ENCODE results near the gene GREB1.

Gene GREB1

DNA sequence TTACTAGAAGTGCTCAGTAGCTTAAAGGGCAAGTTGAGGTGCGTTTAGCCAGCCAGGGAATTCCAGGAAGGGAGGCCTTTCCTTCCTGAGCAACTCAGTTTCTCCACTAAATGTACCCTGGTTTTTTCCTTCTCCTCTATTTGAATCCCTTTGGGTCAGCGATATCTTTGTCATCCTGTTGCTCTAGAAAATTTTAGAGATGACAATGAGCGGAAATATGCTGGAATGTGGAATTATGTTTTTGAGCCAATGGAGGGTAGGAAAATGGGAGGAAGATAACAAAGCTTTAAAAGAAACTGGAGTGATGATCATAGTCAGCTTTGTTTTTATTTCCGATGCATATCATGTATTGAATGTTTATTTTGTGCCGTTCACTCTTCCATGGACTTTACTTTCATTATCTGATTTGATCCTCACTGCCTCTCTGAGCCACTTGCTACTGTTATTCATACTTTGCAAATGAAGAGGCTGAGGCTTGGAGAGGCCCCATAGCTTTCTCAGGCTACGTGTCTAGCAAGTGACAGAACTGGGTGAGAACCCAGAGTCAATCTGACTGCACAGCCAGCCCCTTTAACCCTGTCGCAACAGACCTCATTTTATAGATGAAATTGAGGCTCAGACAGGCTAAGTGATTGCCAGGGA, 68.8 kb downstream of the GREB1 start:
- no peak for DNase-seq (ENCODE audit: low spot score)

DNA sequence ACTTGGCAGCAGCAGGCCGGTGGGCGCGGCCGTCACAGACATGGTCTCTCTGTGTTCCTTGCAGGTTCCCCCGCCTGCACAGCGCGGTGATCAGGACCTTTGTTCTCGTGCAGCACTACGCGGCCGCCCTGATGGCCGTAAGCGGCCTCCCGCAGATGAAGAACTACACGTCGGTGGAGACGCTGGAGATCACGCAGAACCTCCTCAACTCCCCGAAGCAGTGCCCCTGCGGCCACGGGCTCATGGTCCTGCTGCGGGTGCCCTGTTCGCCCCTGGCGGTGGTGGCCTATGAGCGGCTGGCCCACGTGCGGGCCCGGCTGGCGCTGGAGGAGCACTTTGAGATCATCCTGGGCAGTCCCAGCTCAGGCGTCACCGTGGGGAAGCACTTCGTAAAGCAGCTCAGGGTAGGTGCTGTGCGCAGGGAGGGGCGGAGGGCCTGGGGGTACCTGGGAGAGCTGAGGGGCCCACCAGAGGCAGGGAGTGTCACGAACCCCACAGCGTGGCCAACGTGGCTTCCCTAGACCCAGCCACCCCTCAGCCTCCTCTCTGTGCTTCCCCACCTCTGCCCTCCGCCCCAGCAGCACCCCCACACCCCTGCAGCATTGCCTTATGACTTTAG, 76.9 kb downstream of the GREB1 start:
- no peak for DNase-seq (ENCODE audit: low spot score)

DNA sequence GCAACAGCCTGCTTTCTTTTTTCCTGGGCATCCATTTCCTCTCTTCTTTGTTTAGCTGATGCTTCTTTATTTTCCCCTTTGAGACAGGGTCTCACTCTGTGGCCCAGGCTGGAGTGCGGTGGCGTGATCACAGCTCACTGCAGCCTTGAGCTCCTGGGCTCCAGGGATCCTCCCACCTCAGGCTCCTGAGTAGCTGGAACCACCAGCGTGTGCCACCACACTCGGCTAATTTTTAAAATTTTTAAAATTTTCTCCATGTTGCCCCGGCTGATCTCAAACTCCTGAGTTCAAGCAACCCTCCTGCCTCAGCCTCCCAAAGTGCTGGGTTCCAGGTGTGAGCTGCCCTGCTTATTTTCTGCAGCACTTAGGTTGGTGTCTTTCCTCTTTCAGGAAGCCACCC, 77.4 kb downstream of the GREB1 start:
- DNase-seq (ENCODE audit: low spot score), result no peak

DNA sequence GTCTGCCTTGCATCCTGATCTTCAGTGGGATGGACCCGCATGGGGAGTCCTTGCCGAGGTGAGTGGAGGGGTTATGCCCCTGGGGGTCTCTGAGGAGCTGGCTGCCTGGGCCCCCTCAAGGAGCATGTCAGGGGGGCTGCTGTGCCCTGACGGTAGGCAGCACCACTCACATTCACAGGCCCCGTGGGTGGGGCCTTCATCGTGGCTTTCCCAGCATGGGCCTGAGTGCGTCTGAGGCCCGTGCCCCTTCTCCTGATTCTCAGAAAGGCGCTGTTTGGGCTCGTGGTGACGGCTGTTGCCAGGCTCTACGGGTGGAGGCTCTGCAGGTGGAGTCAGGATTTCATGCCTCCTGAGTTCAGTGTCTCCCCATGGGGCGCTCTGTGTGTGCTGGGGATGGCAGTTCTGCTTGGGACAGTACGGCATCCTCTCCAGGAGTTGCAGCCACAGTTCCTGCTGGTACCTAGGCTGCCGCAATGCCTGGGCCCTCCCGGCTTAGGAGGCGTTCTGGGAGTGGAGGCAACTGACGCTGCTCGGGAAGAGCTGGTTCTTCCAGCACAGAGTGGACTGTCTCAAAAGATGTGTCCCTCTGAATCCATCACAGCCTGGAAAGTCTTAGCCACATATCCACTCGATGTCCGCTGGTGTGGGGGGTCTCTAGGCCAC, 78.8 kb downstream of the GREB1 start:
- DNase-seq (ENCODE audit: low spot score), result no peak

DNA sequence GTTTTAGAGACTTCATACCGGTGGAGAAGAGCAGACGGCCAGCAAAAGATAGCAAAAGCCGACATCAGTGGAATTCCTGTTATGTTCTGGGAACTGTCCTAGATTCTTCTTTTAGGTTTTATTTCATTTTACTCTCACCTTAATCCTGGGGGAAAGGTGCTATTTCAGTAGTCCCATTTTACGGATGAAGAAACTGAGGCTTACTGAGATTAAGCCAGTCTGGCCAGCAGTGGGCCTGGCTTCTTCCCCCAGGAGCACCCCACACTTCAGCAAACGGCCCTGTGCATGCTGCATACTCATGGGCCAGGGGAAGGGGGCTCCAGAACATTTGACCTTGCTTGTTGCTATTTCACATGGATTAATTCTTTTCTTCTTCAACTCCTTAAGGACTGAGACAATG, 79.5 kb downstream of the GREB1 start:
- no peak for DNase-seq (ENCODE audit: low spot score)

DNA sequence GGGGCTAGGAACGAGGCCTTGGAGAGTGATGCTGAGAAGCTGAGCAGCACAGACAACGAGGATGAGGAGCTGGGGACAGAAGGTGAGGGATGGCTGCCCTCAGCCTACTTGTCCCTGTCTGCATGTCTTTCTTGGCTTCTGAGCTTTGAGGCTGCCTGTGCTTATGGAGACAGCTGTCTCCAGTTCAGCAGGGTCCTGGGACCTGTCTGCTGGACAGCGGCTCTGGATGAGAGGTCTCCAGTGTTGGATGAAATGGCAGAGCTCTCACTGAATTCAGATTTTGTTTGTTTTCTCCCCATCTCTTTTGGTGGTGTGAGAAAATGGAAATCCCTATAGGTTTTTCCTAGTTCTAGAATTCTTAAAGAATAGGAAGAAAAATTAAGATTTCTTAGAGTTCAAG, 81.4 kb downstream of the GREB1 start:
- DNase-seq (ENCODE audit: low spot score), result no peak

DNA sequence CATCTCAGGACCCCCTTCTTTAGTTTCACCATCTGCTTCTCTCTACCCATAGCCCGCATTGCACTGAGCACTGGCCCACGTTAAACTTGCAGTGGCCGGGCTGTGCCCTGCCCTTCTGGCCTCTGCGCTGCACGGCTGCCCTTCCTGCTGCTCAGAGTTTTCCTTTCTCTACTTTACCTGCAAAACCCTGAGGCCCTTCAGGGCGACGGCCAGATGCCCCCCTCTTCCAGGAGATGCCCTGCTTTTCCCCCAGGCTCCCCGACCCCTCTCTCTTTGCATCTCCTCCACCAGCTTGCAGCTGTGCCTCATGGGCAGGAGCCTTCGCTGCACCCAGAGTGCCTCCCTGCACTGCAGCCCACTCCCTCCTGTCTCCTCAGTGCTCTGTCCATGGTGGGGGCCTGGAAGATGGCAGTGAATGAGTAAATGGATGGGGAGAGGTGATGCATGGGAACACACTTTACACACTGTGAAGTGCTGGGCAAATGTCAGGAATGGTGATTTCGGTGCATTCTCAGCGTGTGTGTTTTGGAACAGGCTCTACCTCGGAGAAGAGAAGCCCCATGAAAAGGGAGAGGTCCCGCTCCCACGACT, 82.3 kb downstream of the GREB1 start:
- DNase-seq (ENCODE audit: low spot score), result no peak

DNA sequence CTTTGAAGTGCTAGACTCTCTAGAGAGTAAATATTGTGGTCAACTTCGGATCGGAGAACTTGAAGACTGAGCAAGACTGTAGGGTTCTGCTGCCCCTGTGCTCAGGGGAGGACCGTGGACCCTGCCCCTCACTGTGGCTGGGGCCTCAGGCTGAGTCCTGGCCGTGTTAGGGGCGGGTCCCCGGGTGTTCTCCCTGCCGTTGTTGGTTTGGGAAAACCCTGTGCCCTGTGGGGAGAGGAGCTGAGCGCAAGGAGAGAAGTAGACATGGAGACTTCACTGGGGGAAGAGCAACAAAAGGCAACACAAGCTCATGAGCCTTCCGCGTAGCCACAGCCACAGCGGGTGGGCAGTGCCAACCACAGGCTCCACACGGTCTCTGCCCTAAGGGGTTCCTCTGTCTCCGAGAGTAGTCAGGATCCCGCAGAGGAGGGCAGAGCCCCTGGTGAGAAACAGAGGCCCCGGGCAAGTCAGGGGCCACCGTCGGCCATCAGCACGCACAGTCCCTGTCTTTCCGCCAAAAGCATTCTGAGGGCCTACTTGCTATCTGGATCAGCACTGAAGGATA, 83.1 kb downstream of the GREB1 start:
- DNase-seq (ENCODE audit: low spot score), result no peak

DNA sequence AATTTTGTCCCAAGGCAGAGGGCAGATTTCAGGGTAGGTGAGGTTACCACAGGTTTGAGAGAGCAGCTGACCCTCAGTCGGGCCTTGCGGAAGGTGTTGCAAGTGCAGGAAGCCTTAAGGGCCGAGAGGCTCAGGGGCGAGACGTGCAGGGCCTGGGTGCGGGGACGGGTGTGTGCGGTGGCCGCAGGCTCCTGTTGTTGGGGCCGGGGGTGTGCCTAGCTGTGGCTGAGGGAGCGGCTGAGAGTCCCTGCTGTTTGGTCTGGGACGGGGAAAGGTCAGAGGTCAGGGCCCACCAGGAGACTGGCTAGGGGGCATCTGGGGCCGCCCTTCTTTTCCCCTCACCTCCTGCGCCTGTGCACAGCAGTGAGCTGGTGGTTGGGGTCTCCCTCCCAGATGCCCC, 83.7 kb downstream of the GREB1 start:
- DNase-seq (ENCODE audit: low spot score), result no peak

DNA sequence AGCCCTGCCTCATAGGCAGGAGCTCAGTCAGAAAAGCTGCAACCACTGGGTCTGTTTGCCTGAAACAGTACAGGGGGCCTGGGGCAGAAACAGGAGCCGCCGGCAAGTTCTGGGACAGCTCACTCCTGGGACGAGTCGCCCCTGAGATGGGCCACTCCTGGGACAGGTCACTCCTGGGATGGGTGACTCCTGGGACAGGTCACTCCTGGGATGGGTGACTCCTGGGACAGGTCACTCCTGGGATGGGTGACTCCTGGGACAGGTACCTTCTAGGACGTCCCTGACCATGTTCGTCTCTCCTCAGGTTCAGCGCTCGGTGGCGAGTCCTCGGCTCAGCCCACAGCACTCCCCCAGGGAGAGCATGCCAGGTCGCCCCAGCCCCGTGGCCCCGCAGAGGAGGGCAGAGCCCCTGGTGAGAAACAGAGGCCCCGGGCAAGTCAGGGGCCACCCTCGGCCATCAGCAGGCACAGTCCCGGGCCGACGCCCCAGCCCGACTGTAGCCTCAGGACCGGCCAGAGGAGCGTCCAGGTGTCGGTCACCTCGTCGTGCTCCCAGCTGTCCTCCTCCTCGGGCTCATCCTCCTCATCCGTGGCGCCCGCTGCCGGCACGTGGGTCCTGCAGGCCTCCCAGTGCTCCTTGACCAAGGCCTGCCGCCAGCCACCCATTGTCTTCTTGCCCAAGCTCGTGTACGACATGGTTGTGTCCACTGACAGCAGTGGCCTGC, 84.3 kb downstream of the GREB1 start:
- no peak for DNase-seq (ENCODE audit: low spot score)

DNA sequence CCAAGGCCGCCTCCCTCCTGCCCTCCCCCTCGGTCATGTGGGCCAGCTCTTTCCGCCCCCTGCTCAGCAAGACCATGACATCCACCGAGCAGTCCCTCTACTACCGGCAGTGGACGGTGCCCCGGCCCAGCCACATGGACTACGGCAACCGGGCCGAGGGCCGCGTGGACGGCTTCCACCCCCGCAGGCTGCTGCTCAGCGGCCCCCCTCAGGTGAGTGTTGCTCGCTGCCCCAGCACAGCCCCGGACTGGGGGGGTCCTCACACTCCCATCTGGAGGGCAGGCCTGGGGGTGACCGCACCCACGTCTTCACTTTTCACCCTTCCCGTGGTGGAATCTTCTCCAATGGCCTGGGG, 84.8 kb downstream of the GREB1 start:
- DNase-seq (ENCODE audit: low spot score), result no peak

DNA sequence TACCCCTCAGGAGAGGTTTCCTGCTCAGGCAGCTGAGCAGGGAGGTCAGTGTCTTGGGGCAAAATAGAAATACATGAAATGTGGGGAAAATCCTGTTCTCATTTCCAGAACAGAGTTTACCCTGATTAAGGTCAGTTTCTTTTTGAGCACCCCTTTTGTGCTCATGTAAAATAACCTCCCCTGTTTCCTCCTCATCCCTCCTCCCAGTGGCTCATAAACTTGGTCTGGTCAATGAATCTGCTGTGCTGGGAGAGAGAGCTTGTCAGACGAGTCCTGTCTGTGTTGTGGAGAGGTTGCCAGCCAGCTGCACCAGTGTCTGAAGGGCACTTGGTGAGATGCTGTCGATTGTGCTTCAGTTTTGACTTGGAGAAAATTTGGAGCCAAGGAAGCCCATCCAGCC, 87.6 kb downstream of the GREB1 start:
- DNase-seq (ENCODE audit: low spot score), result no peak

DNA sequence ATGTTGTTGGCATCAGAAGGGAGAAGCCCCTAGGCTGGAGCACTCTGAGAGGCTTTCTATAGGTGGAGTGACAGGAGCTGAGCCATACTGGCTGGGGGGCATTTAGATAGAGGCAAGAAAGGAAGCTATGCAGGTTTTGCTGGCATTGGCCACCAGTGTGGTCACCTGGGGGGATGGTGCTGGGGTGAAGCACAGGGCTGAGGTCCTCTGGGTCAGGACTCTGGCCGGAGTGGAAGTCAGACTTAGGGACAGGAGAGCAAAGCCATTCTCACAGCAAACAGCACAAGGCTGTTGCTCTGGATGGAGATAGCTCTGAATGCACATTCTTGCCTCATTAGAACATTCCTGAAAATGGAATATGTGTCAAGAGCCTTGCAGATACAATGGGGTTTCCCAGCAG, 88.8 kb downstream of the GREB1 start:
- no peak for DNase-seq (ENCODE audit: low spot score)

DNA sequence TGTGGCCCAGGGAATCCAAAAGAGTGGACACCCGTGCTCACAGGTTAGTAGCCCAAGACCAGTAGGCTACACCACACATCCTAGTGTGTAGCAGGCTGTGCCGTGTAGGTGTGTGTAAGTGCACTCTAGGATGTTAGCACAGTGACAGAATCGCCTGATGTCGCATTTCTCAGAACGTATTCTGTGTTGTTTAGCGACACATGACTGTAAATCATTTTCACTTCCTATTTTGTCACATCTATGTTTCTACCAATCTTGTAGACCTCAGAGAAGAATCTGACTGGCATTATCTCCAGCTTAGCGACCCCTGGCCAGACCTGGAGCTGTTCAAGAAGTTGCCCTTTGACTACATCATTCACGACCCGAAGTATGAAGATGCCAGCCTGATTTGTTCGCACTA, 91.0 kb downstream of the GREB1 start:
- DNase-seq (ENCODE audit: low spot score), result no peak

DNA sequence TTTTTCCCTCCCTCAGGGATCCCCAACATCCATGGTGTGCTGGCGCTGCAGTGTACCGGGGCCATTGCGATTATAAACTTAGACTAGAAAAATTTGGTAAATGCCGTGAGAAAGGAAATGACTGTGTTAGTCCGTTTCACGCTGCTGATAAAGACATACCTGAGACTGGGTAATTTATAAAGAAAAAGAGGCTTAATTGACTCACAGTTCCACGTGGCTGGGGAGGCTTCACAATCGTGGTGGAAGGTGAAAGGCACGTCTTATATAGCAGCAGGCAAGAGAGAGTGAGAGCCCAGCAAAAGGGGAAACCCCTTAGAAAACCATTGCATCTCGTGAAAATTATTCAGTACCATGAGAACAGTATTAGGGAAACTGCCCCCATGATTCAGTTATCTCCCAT, 91.8 kb downstream of the GREB1 start:
- no peak for DNase-seq (ENCODE audit: low spot score)

DNA sequence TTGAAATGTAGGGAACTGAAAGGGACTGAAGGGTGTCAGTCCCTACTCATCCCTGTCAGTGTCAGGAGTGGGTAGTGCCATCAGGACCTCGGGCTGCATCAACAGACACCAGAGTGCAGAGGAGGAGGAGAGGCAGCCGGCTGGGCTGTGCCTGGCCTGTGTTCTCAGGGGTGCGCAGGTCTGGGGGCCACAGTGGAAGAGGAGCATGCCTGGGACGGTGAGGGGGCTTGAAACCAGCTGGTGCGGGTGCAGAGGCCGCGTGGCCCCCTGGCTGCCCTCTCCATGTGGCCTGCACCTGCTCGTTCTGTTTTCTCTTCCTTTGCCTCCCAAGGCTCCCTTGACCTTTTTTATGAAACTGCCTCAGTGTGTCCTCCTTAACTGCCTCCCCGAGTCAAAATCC, 94.8 kb downstream of the GREB1 start:
- DNase-seq (ENCODE audit: low spot score), result no peak

DNA sequence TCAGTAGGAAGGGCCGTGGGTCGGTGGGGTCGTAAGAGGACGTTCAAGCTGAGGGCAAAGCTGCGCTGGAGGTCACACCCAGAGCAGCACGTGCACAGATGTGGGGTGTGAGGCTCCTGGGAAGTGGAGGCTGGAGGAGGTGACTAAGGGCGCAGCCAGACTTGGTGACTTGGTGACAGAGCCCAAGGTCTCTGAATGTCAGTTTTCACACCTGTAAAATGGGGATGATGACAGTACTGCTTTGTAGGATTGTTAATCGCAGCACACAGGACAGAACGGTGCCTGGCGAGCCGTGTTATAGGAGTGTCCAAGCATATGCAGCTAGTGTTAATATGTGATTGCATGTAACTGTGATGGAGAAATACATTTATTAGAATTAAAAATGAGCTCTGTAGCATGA, 95.4 kb downstream of the GREB1 start:
- DNase-seq (ENCODE audit: low spot score), result no peak

DNA sequence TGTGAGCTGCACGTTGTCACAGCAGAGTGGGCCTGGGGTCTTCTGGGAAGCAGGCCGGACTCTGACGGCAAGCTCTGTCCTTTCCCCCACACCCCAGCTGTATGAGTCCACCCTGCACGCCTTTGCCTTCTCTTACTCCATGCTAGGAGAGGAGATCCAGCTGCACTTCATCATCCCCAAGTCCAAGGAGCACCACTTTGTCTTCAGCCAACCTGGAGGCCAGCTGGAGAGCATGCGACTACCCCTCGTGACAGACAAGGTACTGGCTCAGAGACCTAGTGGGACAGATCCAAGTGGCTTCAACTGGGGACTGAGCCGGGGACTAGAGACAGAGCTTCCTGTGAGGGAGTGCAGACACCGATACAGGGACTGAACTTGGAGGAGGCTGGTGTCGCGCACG, 96.0 kb downstream of the GREB1 start:
- no peak for DNase-seq (ENCODE audit: low spot score)

DNA sequence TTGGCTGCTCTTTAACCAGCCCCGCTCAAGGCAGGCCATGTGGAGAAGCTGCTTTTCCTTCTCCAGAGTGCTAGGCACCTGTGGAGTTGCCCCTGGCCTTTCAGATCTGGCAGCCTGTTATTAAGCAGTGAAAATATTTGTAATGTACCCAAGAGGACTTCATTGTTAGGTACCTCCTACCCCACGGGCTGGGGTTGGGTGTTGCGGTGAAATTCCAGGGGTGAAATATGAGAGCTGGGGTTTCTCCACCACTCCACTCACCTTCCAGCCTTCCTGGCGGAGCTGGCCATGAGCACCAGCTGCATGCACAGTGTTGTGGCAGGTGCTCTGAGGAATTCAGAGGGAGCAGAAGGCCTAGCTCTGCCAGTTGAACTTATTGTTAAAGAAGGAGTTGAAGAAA, 97.0 kb downstream of the GREB1 start:
- no peak for DNase-seq (ENCODE audit: low spot score)

DNA sequence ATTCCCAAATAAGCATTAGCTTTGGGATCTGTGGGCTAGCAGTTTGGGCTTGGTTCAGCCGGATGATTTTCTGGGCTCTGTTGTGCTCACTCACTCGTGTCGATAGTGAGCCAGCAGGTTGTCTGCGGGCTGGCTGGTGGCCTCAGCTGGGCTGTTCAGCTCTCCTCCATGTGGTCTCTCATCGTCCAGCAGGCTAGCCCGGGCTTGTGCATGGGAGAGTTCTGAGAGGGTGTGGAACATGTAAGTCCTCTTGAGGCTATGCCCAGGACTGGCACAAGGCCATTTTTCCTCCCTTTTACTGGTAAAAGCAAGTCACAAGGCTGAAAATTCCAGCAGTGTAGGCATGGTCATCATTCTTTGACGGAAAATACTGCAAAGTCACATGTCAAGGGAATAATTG, 97.6 kb downstream of the GREB1 start:
- no peak for DNase-seq (ENCODE audit: low spot score)

DNA sequence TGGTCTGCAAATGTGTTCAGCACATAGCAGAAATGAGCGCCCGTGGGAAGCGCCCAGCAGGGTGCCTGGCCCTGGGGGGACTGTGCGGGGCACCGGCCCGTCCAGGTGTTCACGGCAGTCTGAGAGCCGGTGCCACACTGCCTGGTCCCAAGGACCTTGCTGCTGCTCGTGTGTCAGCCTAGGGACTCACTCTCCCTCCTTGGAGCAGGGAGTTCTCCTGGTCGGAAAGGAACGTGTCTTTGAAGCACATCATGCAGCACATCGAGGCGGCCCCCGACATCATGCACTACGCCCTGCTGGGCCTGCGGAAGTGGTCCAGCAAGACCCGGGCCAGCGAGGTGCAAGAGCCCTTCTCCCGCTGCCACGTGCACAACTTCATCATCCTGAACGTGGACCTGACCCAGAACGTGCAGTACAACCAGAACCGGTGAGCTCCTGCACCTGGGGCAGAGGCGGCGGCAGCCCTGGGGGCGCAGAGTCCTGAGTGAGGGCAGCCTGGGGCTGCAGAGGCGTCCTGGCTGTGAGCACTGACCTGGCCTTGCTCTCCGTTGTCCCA, 100.2 kb downstream of the GREB1 start:
- no peak for DNase-seq (ENCODE audit: low spot score)

DNA sequence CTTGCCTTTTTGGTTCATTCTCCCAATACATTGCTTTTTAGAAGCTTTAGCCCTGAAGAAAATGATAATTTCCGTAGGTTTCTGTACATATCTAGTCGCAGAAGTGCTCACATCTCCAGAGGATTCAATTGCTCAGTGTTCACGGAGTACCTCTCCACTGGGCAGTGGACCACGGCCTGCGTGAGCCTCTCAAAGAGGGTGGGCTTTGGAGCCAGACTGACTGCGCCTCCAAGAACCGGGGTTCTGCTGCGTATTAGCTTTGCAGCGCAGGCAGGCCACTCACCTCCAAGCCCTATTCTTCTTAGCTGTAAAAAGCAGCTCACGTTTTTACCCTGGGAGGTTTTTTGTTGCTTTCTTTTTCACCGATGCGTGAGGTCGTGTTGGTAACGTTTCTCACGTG, 100.7 kb downstream of the GREB1 start:
- no peak for DNase-seq (ENCODE audit: low spot score)

All from CD4-positive, alpha-beta T cell treated with Interleukin-15 for 4 hours (primary cell).